DMS153 (cell line): ENCODE data around the gene FBLIM1.
"Not testable (repeated sequence)": the region's sequence is repeated elsewhere in the genome, so short reads cannot be mapped to it uniquely, and the experiment has no call there.

Experiments used
- DNase-seq: peaks from one replicate; lab custom pipeline; 2025; lab: John Stamatoyannopoulos, UW

FBLIM1 gene

GRCh38 chr1:15816674-15817073 lies 58.1 kb downstream of the FBLIM1 start:
- DNase-seq = no peak

- DNase-seq = no peak
These were observed 61.9 kb downstream of the FBLIM1 start for GRCh38 chr1:15820478-15820877.

DNA sequence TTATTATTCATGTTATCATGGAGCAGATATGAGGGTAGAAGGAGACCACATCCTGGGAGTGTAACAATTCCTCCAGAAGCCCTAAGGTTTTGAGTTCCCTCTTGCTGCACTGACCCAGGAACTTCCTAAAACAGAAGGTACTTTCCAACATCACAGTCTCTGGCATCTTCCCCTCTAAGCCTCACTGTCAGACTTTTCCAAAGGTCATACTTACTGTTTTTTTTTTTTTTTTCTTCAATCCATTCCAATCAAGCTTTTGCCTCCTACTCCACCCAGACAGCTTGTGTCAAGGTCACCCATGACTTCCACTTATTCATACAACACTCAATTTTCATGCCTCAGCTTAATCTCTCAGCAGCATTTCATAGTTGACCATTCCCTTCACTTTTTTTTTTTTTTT lies 67.2 kb downstream of the FBLIM1 start:
- DNase-seq = no peak

- no peak for DNase-seq
These were observed 68.4 kb downstream of the FBLIM1 start for GRCh38 chr1:15826810-15827507.

GRCh38 chr1:15827567-15827966 lies 69.0 kb downstream of the FBLIM1 start:
- not testable (repeated sequence) for DNase-seq

GRCh38 chr1:15828931-15829330 lies 70.3 kb downstream of the FBLIM1 start:
- DNase-seq = not testable (repeated sequence)

DNA sequence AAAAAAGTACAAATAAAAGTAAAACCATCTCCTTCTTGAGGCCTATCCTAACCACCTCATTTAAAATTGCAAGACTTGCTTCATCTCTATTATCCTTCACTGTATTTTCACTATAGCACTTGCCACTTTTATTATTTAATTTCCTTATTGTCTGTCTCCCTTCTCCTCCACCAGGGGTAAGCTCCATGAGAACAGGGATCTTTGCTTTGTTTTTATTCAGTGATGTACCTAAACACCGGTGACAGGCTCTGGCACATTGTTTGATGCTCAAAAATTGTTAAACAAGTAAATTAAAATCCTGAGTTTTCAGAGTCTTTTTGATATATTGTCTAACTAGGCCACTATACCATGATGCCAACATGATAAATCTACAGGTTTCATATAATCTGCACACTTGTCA lies 71.7 kb downstream of the FBLIM1 start:
- DNase-seq = no peak

- DNase-seq = peak; percentile 84
These were observed 74.6 kb downstream of the FBLIM1 start for GRCh38 chr1:15833069-15833679.

- no peak for DNase-seq
These were observed 75.3 kb downstream of the FBLIM1 start for GRCh38 chr1:15833842-15834405.

DNA sequence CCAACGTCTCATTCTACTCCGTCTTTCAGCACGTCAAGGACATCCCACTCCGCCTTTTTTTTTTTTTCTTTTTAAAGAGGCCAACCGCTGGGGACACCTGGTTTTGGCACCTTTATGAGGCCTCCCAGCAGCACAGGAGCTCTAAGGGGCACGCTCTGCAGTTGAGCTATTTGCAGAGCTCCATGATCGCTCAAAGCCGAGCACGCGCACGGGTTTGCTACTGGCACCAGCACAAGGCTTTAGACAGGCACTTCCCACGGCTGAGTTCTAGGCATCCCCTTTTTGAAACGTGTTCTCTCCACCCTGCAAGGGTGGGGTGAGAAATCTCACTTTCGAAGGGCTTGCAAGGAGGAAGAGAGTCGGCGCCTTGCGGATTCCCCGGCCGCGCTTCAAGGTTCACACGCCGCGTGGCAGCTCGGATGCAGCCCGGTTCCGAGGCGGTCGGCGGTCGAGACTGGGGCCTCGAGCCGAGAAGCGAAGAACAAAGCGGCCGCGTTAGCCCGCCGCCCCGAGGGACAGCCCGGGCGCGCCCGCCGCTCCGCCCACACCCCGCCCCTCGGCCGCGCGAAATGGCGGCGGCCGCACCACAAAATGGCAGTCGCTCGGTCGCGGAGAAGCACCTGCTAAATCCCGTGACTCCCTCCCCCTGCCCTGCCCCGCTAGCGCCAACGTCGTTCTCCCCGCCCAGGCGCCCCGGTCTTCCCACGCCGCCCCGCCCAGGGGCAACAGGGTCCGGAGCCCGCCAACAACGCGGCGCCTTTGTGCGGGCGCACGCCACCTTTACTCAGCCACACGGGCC lies 76.0 kb downstream of the FBLIM1 start:
- peak; percentile 96 for DNase-seq

GRCh38 chr1:15835205-15835740 lies 76.7 kb downstream of the FBLIM1 start:
- no peak for DNase-seq

GRCh38 chr1:15835741-15836510 lies 77.3 kb downstream of the FBLIM1 start:
- peak; percentile 98 for DNase-seq
